Breast epithelium (tissue), 3 donors: ENCODE data around the gene CST3.

Experiments
- CTCF ChIP-seq, 3 donors: fragments of 450-650 bp; IDR thresholded peaks; one replicate each; pipeline ENCODE4 v1.5.1; 2016 to 2017; ENCODE audit warnings: antibody characterized with exemption in 3 of 3, mild to moderate bottlenecking in 3 of 3, moderate library complexity in 3 of 3
- POLR2A ChIP-seq: fragments of 450-650 bp; IDR thresholded peaks from one replicate; pipeline ENCODE4 v1.6.1; 2016; ENCODE audit warnings: antibody characterized with exemption, mild to moderate bottlenecking, moderate library complexity
- POLR2AphosphoS5 ChIP-seq, 3 donors: sonication (generic); formaldehyde crosslinking; IDR thresholded peaks; one replicate each; pipeline ENCODE4 v1.6.1; 2017; ENCODE audit warnings: antibody characterized with exemption in 3 of 3

GRCh38 chr20:23669327-23669726, 31.6 kb upstream of the CST3 start:
- TF ChIP-seq CTCF (IDR thresholded peaks at IDR 0.05): no peak
- TF ChIP-seq POLR2A: no peak
- TF ChIP-seq POLR2AphosphoS5 (IDR thresholded peaks at IDR 0.05): no peak
